NCI-H2227 treated with DMSO at 0.1 percent for 48 hours (cell line): ENCODE measurements around the gene SEC16A.

Experiments
- DNase-seq: peaks from one replicate; lab custom pipeline; 2025; lab: John Stamatoyannopoulos, UW

The SEC16A gene

DNA sequence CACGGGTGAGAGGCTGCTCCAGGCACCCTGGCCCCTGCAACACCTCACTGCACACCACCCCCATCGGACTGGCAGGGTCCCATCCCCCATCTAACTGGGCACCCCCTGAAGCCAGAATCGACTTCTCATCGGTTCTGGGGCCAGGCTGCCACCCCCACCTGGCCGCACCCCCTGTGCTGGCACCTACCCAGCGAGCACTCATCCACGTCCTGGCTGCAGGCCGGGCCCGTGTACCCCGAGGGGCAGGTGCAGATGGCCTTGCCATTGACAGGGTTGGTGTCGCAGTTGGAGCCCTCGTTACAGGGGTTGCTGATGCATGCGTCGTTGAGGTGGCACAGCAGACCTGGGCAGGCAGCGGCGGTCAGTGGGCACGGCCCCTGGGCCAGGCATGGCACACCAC is 35.1 kb upstream of the SEC16A start:
- no peak for DNase-seq

DNA sequence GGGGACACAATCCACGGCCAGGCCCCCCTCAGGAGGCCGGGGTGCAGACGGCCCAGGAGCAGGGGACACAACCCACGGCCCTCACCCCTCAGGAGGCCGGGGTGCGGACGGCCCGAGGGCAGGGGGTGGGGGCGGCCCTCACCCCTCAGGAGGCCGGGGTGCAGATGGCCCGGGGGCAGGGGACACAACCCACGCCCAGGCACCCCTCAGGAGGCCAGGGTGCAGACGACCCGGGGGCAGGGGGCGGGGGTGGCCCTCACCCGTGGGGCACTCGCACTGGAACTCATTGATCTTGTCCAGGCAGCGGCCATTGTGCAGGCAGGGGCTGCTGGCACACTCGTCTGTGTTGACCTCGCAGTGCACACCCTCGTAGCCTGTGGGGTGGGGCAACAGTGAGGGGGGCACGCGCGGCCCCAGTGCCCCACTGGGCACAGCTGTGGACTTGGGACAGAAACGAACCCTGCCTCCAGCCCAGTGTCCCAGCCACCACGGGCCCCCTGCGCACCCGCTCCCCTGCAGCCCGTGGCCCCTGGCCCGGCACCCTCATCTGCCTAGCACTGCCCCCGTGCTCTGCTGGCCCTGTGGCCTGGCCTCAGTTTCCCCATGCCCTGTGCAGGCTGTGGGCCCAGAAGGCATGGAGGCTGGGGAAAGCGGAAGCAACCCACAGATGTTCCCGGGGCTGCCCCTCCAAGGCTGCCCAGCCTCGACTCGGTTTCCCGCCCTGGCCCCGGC is 34.3 kb upstream of the SEC16A start:
- DNase-seq = no peak

DNA sequence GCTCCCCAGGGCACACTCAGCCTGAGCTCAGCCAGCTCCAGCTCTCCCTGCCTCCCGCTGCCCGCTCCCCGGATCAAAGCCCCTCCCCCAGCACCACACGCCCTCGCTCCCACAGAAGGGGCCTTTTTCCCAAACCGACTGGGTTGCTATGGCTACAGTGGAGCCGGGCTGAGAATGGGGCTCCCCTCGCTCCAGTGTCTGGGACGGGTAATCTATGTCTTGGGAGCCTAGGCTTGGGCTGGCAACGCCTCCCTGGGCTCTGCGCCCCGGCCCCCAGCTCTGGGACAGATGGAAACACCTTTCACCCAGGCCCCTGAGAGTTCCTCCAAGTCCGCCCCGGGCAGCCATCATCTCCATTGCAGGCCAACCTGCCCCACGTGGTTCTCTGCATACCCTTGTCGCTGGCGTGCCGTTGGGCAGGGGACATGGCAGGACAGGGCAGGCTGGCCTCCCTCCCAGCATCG is 33.4 kb upstream of the SEC16A start:
- no peak for DNase-seq

DNA sequence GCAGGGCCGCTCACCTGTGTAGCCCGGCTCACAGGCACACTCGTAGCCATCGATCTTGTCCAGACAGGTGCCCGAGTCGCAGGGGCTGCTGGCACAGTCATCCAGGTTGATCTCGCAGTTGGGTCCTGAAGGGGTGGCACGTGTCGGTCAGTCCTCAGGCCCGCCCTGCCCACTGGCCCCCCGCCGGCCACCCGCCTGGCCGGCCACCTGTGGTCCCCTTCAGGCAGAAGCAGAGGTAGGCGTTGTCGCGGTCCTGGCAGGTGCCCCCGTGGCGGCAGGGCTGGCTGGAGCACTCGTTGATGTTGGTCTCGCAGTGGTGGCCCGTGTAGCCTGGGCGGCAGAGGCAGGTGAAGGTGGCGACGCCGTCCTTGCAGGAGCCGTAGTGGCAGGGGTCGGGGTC is 32.4 kb upstream of the SEC16A start:
- DNase-seq = no peak

DNA sequence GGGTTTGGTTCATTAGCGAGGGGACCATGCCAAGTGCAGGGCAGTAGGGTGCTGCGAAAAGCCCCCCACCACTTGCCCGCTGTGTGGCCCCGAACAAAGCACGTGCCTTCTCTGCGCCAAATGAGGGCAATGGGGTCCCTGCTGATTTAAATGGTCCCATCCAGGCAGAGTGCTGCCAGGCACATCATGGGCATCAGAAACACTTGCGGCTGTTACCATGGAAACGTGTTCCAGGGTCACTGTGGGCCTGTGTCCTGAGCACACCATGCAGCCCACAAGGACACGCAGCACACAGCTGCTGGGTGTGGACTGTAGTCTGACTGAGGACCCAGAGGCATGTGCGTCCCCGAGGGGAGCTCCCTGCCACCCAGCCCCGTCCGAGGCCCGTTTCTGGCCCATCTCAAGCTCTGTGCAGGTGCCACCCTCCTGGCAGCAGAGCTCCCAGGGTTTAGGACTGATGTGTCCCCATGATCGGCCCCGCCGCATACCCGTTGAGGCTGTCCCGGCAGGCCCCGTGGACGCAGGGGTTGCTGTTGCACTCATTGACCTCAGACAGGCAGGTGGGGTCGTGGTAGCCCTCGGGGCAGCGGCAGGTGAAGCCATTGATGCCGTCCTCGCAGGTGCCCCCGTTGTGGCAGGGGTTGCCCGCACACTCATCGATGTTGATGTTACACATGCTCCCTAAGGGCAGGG is 31.3 kb upstream of the SEC16A start:
- DNase-seq = no peak

DNA sequence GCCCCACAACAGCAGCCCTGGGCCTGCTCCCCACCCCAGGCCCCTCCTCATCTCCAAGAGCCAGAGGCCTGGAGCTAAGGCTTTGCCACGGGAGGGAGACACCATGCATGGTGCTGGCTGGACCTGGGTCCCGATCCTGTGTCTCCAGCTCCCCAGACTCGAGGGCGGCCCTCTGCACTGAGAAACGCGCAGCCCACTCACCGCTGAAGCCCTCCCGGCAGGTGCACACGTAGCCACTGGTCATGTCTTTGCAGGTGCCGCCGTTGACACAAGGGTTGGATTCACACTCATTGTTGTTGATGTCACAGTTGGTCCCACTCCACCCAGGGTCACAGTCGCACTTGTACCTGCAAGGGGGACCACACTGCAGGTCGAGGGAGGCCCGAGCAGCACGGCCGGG is 30.4 kb upstream of the SEC16A start:
- DNase-seq = no peak

DNA sequence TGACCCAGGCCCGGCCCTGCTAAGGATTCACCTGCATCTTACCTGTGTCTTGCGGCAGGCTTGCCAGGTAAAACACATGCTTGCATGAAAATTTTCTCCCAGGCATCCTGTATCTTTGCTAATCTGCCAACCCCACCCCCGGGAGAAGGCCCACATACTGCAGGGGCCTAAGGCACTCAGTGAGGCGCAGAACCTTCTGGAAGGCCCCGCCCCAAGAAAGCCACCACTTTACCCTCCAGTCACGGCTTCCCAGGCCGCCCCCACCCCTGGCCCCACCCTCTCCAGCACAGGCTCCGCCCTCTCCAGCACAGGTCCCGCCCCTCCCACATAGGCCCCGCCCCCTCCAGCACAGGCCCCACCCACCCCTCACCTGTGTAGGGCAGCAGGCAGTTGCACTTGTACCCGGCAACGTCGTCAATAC is 29.8 kb upstream of the SEC16A start:
- DNase-seq = no peak

DNA sequence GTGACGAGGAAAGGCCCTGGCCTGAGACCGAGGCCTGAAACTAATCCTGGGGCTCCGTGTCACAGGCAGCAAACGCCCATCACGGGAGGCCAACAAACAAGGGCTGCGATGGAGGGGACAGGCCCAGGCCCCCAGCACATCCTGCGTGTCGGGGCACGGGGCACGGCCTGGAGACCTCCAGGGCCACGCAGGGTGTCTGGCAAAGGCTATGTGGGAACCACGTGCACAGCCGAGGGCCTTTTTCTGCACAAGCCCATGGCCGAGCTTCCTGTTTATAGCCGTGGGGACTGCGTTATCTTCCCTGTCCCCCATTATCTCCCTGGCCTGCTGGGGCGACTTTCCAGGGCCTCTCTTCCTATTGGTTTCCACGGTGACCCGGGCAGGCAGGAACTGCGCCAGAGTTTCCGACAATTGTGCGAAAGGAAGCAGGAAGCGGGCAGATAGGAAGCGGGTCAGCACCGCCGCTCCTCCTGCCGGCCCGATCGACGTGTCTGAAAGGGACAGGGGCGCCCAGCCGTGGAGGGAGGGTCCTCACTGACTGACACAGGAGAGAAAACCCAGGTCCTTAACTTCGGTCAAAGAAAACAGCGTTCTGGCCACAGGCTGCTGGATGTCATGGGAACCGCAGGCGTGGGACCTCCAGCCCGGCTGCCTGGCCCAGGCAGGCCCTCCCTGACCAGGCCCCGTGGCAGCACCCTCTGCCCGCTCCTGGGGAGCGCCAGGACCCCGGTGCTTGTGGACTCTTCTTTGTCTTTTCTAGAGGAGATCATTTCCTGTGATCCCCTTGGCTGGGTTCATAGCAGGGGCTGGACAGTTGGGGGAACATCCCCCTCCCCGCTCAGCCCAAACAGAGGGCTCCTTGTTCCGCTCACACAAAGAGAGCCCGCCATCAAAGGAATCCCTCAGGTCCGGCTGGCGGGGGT is 29.1 kb upstream of the SEC16A start:
- DNase-seq = no peak

DNA sequence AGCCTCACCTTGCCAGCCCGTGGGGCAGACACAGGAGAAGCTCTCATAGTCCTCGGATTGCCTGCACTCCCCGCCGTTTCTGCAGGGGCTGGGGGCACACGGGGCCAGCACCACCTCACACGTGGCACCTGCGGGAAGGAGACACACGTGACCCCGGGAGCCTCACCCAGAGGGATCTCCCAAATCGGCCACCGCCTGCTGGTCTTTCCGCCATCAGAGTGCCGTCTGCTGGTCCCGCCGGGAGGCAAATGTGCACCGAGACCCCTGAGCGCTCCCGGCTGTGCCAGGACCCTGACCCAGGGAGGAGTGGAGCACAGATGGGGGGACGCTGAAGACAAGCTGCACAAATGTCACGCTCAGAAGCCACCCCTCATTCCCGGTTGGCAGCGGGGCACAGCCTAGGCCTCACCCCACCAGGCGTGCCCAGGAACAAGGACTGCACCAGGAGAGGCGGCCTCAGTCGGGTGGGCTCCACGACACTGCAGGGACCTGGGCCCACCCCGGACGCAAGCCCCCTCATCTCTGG is 28.4 kb upstream of the SEC16A start:
- DNase-seq = no peak

DNA sequence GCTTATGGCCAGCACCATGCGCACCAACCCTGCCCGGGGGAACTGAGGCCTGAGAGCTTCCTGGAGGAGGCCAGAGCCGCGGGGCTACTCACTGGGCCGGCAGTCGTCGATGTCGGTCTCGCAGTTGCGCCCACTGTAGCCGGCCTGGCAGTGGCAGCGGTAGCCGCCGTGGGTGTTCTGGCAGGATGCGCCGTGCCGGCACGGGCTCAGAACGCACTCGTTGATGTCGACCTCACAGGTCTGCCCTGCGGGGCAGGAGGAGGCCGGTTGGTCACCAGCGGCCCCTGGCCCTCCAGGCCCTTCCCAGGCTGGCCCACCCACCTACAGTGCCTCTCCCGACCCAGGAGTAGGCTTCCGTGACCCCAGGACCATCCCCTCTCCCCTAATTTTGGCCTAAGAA is 27.7 kb upstream of the SEC16A start:
- no peak for DNase-seq

DNA sequence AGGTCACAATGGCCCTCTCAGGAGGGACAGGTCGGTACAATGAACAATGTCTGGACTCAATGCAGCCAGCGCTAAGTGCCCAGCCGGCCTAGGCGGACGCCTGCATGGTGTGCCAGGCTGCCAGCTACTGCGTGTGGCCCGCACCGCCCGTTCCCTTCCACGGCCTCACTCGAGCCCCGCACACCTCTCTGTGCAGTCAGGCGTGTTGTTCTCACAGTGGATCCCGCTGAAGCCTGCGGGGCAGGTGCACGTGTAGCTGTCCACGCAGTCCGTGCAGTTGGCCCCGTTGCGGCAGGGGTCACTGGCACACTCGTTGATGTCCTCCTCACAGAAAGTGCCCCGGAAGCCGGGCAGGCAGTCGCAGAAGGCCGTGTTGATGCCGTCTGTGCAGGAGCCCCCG is 26.7 kb upstream of the SEC16A start:
- DNase-seq = no peak

DNA sequence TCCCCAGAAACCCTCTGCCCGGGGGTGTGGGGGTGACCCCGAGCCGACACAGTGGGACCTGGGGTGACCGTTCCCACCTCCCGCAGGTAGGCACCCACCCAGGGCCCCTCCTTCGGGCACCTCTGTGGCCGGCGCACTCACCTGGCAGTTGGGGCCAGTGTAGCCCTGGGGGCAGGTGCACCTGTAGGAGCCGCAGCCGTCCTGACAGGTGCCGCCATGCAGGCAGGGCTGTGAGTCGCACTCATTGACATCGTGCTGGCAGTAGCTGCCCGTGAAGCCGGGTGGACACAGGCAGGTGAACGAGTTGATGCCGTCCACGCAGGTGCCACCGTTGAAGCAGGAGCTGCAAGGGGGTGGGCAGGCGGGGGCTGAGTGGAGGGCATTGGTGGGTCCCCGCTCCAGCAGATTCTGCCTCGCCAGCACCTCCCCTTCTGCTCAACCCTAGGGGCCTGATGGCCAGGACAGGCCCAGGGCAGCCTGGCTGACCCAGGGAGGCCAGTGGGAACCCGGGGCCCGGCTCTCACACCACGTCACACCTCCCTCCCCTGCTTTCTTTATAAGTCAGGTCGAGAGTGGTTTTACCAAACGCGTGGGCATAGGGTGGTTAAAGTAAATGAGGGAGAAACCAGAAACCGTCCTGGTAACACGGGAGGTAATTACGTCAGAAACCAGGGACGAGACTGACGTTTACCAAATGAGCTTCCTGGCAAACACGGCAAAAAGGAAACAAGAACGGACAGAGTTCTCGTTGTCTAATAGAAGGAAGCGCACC is 26.1 kb upstream of the SEC16A start:
- no peak for DNase-seq

DNA sequence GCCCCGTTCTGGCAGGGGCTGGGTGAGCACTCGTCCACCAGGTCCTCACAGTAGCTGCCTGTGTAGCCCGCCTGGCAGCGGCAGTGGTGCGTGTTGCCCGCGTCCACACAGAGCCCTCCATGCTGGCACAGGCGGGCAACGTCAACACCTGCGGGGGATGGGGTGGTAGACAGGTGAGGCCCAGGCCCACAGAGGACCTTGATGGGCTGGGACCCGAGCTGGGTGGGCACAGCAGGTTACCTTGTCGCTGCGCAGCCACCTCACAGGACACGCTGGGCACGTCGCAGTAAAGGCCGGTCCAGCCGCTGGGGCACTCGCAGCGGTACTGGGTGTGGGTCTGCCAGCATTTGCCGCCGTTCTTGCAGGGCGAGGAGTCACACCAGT is 25.1 kb upstream of the SEC16A start:
- DNase-seq = no peak

DNA sequence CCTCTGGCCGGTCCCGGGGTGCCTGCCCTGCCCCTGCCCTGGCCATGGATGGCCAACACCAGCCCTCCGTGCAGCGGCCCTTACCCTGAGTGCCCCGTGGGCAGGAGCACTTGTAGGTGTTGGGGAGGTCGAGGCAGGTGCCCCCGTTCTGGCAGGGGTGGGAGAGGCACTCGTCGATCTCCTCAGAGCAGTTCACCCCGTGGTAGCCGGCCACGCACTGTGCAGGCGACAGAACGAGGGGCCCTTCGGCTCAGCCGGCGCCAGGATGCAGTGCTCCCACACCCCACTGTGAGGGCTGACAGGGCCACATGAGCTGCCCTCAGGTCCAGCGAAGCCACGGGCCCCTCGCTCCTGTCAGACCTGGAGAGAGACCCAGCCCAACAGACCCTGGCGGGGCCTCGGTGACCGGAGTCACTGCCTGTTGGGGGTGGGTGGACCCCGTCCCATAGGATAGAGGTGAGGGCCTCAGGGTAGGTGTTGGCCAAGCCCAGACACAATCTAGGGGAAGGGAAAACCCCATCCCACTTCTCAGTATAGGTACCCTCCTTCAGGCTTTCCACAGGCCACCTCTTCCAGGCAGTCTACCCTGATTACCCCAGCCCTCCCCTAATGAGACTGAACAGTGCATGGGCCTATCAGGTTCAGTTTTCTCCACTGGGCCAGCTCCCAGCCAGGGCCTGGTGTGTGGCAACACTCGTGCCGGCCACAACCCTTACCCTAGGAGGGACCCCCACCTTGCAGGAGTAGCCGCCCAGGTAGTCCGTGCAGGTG is 24.6 kb upstream of the SEC16A start:
- no peak for DNase-seq

DNA sequence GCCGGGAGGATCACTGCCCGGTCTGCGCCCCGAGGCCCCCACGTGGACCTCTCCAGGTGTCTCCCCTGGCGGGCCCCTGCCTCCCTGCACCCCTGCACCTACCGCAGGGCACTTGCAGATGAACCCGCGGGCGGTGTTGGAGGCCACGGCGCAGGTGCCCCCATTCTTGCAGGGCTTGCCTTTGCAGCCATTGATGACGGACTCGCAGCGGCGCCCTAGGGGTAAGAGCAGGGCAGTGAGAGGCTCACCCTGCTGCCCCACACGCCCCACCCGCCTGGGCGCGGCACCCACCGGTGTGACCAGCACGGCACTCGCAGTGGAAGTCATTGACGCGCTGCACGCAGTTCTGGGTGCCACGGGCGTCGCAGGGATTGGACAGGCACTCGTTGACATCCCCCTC is 23.6 kb upstream of the SEC16A start:
- no peak for DNase-seq

DNA sequence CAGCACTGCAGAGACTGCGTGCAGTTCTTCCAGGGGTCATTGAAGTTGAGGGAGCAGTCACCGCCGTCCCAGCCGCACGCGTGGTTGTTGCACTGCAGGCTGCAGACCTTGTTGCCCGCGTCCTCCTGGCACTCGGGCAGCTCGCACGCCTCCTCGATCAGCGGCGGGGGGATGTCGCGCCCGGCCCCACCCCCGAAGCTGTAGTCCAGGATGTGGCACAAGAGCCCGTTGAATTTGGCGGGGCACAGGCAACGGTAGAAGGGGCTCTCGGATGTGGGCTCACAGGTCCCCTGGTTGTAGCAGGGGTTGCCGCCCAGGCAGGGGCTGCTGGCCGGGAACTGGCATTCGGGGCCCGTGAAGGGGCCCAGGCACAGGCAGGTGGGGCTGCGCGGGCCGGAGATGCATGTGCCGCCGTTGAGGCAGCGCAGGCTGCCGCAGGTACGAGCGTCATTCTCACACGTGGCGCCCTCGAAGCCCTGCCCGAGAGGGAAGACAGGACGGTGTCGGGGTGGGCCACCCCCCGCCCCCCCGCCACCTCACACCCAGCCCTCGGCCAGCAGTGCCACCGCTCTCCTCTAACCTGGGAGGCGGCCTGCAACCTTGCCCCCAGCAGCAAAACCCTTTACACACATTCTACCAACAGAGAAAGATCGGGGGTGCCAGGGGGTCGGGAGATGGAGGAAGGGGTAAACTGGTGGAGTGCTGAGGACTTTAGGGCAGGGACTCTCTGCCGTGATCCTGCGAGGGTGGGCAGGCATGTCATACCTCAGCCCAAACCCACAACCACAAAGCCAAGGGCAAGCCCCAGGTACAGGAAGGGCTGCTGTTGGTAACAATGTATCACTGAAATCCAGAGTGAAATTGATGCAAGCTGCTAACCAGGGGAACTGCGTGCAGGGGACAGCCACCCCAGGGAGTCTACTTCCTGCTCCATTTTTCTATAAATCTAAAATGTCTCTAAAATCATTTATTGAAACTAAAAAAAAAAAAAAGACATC is 22.9 kb upstream of the SEC16A start:
- no peak for DNase-seq

DNA sequence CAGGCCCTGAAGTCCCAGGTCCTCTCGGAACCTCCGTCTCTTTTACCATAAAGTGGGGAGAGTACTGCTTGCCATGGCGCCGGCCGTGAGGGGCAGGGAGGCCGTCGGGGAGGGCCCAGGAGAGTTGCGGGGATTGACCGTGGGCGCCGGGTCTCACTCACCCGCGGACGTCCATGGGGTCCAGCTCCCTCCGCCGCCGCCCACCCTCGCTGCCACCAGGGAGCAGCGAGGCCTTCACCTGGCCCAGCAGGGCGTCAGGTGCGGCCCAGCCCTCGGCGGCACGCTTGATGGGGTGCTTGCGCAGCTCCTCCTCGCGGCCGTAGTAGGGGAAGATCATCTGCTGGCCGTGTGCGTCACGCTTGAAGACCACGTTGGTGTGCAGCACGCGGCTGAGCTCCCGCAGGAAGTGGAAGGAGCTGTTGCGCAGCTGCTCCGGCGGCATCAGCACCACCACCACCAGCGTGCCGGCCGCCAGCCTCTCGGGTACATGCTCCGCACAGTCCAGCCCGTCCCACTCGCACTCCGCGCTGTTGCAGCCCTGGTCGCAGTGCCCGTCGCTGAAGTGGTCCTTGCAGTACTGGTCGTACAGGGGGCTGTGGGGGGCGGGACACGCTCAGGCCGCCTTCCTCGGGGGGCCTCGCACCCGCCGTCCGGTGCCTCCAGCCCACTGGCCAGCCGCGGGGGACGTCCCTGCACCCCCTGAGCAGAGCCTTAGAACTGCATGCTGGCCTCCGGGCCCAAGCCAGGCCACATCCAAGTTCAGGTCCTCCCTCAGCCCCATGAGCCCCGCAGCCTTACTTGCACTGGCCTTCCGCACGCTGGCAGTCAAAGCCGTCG is 21.9 kb upstream of the SEC16A start:
- no peak for DNase-seq

DNA sequence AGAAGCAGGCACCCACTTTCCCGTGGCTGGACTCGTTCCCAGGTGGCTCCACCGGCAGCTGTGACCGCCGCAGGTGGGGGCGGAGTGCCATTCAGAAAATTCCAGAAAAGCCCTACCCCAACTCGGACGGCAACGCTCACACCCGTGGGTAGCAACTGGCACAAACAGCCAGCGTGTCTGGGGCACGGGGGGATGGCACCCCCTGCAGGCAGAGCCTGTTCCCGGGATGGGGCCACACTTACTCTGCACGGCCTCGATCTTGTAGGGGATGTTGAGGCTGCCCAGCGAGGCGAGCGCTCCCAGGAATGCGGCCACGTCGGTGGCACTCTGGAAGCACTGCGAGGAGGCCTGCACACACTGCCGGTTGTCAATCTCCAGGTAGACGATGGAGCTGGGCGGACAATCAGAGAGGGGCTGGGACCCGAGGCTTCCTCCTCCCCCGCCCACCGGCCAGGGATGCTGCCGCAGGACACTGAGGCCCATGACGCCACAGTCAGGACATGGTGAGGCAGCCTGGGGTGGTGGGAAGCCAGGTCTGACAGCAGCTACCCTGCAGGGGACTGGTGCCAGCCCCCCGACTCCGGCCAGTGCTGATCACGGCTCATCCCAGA is 20.2 kb upstream of the SEC16A start:
- no peak for DNase-seq
